WERI-Rb-1 (cell line): Measurements from ENCODE around the gene TRABD2B.

ENCODE experiments used
- DNase-seq: peaks from one replicate; pipeline ENCODE4 v3.0.0-alpha.2; 2020
- H3K27ac ChIP-seq: fragments of 250-450 bp; sonication (Bioruptor Pico); 2 replicates; pipeline ENCODE4 v1.5.1; 2020; ENCODE audit warnings: mild to moderate bottlenecking, moderate library complexity
- H3K27me3 ChIP-seq: fragments of 250-450 bp; sonication (Bioruptor Pico); 2 replicates; pipeline ENCODE4 v1.5.1; 2021; ENCODE audit warnings: mild to moderate bottlenecking, low read depth, moderate library complexity; ENCODE audit not compliant: insufficient read depth, severe bottlenecking
- H3K36me3 ChIP-seq: fragments of 250-450 bp; sonication (Bioruptor Pico); 2 replicates; pipeline ENCODE4 v1.5.1; 2020; ENCODE audit warnings: mild to moderate bottlenecking, moderate library complexity
- H3K4me3 ChIP-seq: 2 replicates; pipeline ENCODE4 v1.5.1; 2011; ENCODE audit warnings: low read depth, mild to moderate bottlenecking, control low read depth, low read length
- H3K9me3 ChIP-seq: fragments of 250-450 bp; sonication (Bioruptor Pico); 2 replicates; pipeline ENCODE4 v1.5.1; 2021; ENCODE audit warnings: mild to moderate bottlenecking, moderate library complexity; ENCODE audit not compliant: severe bottlenecking
- CTCF ChIP-seq: IDR thresholded peaks from 2 replicates; pipeline ENCODE4 v1.5.1; 2011; ENCODE audit warnings: low read depth, mild to moderate bottlenecking, control low read depth, inconsistent platforms, low read length

TRABD2B gene

GRCh38 chr1:47975302-47975921, 21.8 kb downstream of the TRABD2B start:
- H3K27me3 ChIP-seq, result no peaks in the 10 kb centered on the region
- TF ChIP-seq CTCF, result no peak
- H3K36me3 ChIP-seq, result no peaks in the 10 kb centered on the region
- H3K9me3 ChIP-seq, result no peaks in the 10 kb centered on the region
- H3K4me3 ChIP-seq, result no peak overlapping the region
- DNase-seq, result no peak
- H3K27ac ChIP-seq, result no peak overlapping the region

DNA sequence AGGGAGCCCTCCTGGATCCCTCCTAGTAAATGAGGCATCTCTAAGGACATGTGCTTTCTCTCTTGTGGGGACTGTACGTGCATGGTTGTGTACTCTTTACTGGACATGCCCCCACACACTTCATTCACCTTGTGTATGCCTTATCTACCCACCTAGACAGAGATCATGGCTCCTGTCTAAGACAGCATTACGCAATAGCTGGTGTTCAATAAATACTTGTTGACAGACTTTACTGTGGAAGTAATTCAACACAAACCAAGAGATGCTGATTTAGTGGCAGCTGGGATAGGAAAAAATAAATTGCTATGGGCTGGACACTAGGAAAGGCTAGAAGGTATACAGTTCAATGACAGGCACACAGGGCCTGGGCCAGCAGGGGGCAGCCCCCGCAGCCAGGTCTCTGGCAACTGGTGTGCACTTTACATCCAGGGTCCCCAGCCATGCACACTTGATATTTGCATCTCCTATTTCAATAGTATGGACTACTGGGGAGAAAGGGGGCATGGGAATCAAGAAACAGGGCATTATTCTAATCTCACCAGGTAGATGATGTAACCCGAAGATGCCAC, 24.2 kb downstream of the TRABD2B start:
- Histone ChIP-seq H3K27ac (no peak overlapping the region), H3K27me3 (no peaks in the 10 kb centered on the region), H3K36me3 (no peaks in the 10 kb centered on the region), H3K9me3 (no peaks in the 10 kb centered on the region), H3K4me3 (no peak overlapping the region)
- TF ChIP-seq CTCF, result peak; percentile 82
- DNase-seq, result peak; percentile 48

DNA sequence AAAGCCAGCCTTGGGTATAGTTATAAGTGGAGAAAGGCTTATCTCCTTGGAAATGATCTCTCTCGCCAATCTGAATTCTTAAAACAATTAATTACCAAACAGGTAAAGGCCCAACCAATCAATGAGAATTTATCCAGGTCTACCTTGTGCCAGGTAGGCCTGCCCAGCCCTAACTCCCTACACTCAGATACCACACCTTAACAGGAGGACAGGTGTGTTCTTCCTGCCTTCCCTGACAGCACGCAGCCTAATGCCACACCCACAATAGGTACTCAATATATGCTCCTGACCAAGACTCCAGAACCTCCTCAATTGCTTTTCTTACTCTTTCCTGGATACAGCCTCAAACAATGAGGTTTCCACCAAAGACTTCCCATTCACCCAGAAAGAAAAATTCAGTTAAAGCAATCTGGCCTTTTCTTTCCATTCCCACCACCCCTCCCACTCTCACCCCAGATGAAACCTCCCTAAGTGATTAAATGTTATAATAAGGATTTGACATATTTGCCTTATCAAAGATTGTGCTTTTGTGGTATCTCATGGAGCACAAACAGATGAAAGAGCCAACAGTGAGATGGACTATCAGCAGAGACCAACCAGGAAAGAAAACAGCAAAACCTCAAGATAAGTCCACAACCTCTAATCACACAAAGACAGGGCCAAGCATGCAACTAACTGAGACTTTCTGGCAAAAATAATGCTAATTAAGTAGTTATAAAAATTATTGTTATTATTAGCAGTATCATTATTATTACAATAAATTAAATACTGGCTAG, 25.6 kb downstream of the TRABD2B start:
- H3K9me3 ChIP-seq, result no peaks in the 10 kb centered on the region
- TF ChIP-seq CTCF, result no peak
- H3K4me3 ChIP-seq, result no peak overlapping the region
- H3K36me3 ChIP-seq, result no peaks in the 10 kb centered on the region
- H3K27me3 ChIP-seq, result no peaks in the 10 kb centered on the region
- H3K27ac ChIP-seq, result no peak overlapping the region
- no peak for DNase-seq

DNA sequence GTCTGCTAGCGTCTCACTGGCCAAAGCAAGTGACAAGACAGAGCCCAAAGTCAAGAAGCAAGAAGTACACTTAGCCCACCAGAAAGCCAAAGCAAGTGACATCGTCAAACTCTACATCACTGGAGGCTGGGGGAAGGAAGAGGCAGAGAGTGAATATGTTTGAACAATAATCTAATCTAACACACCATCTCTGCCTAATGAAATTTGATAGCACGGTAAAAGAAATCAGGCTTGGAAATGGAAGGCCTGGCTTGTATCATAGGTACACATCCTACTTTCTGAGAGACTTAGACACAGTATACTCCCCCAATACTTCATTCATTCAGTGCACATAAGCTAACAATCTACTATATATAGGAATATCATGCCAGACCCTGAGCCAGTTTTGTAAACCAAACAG, 26.3 kb downstream of the TRABD2B start:
- H3K36me3 ChIP-seq, result no peaks in the 10 kb centered on the region
- no peak overlapping the region for H3K27ac ChIP-seq
- no peak overlapping the region for H3K4me3 ChIP-seq
- no peaks in the 10 kb centered on the region for H3K27me3 ChIP-seq
- DNase-seq, result no peak
- H3K9me3 ChIP-seq, result no peaks in the 10 kb centered on the region
- no peak for TF ChIP-seq CTCF

GRCh38 chr1:47969478-47969877, 27.7 kb downstream of the TRABD2B start:
- H3K36me3 ChIP-seq, result no peaks in the 10 kb centered on the region
- no peaks in the 10 kb centered on the region for H3K9me3 ChIP-seq
- H3K4me3 ChIP-seq, result no peak overlapping the region
- no peak for DNase-seq
- H3K27me3 ChIP-seq, result no peaks in the 10 kb centered on the region
- H3K27ac ChIP-seq, result no peak overlapping the region
- no peak for TF ChIP-seq CTCF
